ENCODE measurements around the gene TSC22D4.

TSC22D4 gene

DNA sequence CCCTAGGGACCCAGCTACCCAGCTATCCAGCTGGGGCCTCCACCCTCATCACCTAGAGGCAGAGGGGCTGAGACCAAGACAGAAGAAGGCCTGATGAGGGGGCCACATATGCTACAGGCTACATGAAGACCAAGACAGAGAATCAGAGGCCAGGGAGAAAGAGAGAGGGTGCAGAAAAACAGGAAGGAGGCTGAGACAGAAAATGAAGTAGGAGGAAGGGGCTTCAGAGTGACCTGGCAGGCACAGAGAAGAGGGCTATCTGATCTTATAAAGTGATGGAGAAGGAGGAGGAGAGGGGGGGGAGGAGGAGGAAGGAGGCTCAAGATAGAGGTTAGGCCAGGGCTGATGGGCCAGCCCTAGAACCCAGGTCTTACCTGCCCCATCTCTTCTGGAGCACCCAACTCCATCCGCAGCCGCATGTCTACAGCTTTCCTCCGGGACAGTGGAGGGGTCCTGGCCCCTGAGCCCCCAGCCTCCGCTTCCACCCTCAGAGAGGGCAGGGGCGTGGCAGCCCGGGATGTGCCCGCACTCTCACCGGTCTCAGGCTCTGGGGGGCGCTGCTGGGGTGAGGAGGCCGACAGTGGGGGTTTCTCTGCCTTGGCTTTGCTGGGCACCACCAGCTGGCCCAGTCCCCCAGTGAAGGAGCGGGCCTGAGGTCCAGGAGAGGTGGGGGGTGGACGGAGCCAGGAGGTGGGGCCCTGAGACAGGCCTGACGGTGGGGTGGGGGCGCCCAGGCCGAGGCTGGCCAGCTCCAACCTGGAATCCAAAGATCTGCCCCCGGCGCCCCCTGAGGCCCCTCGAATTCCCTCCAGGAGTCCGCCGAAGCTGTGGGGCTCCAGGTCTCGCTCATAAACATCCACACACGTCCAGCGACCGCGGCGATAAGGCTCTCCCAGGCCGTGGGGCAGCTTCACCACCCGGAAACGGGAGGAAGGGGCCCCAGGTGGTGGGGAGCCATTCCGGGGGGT is 1.8 kb downstream of the TSC22D4 start:
- DNase-seq (ENCODE audit: low read depth, low spot score), result no peak

DNA sequence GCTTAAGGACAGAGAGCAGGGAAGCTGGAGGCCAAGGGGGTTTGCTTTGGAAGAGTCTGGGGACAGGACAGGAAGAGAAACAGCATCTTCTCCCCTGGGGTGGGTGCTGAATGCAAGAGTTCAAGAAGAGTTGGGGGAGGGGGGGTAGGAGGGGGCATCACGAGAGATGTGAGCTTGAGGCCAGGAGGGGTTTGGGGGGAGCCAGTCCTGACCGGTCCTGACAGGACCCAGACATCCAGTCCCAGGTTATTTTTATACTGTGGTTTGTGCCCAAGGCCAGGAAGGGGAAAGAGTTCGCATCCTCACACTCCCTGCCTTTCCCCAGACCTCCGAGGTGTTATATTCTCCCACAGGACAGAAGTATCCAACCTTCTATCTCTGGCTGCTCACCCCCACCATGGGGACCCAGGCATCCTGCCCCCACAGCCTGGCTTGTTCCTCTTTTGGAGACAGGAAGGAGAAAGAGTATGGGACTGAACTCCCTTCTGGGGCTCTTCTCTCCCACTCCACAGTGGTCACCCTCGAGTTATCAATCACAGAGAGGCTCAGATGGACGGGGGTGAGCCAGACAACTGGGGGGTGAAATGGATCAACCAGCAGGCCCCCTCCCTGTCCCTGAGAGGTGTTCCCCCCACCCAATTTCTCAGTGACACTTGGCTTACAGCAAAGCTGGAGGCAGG is 2.8 kb downstream of the TSC22D4 start:
- Histone ChIP-seq H3K27me3 (ENCODE audit: insufficient read depth, insufficient read length) (no peaks in the 10 kb centered on the region), H3K36me3 (ENCODE audit: insufficient read depth, insufficient read length, low read length) (peaks cover 17% of the 10 kb centered on the region), H3K9ac (ENCODE audit: insufficient read length, low read depth) (peak overlapping the region; percentile 50), H3K4me3 (ENCODE audit: insufficient read length, low read depth) (no peak overlapping the region), H3K4me1 (ENCODE audit: insufficient read depth, insufficient read length) (peaks cover 11% of the 10 kb centered on the region), H3K9me3 (ENCODE audit: insufficient read depth, low read length) (no peaks in the 10 kb centered on the region)
- DNase-seq (ENCODE audit: low read depth, low spot score), result no peak
- TF ChIP-seq SUZ12 (IDR thresholded peaks at IDR 0.05; ENCODE audit: extremely low read depth, insufficient read depth, insufficient read length) (no peak), YY1 (IDR thresholded peaks at IDR 0.05; ENCODE audit: insufficient read depth, insufficient read length) (no peak), ZNF274 (IDR thresholded peaks at IDR 0.05; ENCODE audit: low read depth, low read length) (no peak)

More for the DNA sequence above, 1.8 kb downstream of the TSC22D4 start:
- Histone ChIP-seq H3K4me1 (ENCODE audit: insufficient read depth, insufficient read length) (peaks cover 7% of the 10 kb centered on the region), H3K4me3 (ENCODE audit: insufficient read length, low read depth) (peak overlapping the region; percentile 75), H3K9me3 (ENCODE audit: insufficient read depth, low read length) (no peaks in the 10 kb centered on the region), H3K27me3 (ENCODE audit: insufficient read depth, insufficient read length) (no peaks in the 10 kb centered on the region), H3K36me3 (ENCODE audit: insufficient read depth, insufficient read length, low read length) (peaks cover 15% of the 10 kb centered on the region), H3K9ac (ENCODE audit: insufficient read length, low read depth) (peak overlapping the region; percentile 50)
- TF ChIP-seq YY1 (IDR thresholded peaks at IDR 0.05; ENCODE audit: insufficient read depth, insufficient read length), result no peak
- no peak for TF ChIP-seq SUZ12 (IDR thresholded peaks at IDR 0.05; ENCODE audit: extremely low read depth, insufficient read depth, insufficient read length)
- TF ChIP-seq ZNF274 (IDR thresholded peaks at IDR 0.05; ENCODE audit: low read depth, low read length), result no peak

DNA sequence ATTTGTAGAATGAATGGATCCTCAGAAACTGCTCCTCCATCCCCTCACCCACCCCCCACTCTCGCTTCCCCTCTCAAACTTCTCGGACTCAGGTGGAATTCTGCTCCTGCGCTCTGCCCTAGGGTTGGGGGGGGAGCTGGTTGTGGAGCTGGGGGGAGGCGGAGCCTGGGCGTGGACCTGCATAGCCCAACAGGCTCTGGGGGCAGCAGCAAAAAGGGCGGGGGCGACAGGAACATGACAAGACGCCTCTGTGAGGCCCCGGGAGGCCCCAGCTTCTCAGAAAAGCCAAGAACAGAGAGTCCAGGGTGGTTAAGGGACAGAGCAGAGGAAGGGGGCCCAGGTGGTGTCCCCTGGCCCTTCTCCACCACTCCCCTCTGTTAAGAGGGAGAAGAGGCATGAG is 3.5 kb downstream of the TSC22D4 start:
- Histone ChIP-seq H3K4me3 (ENCODE audit: insufficient read length, low read depth) (no peak overlapping the region), H3K27me3 (ENCODE audit: insufficient read depth, insufficient read length) (no peaks in the 10 kb centered on the region), H3K4me1 (ENCODE audit: insufficient read depth, insufficient read length) (peaks cover 11% of the 10 kb centered on the region), H3K9ac (ENCODE audit: insufficient read length, low read depth) (no peak overlapping the region), H3K9me3 (ENCODE audit: insufficient read depth, low read length) (no peaks in the 10 kb centered on the region), H3K36me3 (ENCODE audit: insufficient read depth, insufficient read length, low read length) (peaks cover 20% of the 10 kb centered on the region)
- no peak for TF ChIP-seq ZNF274 (IDR thresholded peaks at IDR 0.05; ENCODE audit: low read depth, low read length)
- TF ChIP-seq YY1 (IDR thresholded peaks at IDR 0.05; ENCODE audit: insufficient read depth, insufficient read length), result no peak
- no peak for TF ChIP-seq SUZ12 (IDR thresholded peaks at IDR 0.05; ENCODE audit: extremely low read depth, insufficient read depth, insufficient read length)
- DNase-seq (ENCODE audit: low read depth, low spot score), result no peak

DNA sequence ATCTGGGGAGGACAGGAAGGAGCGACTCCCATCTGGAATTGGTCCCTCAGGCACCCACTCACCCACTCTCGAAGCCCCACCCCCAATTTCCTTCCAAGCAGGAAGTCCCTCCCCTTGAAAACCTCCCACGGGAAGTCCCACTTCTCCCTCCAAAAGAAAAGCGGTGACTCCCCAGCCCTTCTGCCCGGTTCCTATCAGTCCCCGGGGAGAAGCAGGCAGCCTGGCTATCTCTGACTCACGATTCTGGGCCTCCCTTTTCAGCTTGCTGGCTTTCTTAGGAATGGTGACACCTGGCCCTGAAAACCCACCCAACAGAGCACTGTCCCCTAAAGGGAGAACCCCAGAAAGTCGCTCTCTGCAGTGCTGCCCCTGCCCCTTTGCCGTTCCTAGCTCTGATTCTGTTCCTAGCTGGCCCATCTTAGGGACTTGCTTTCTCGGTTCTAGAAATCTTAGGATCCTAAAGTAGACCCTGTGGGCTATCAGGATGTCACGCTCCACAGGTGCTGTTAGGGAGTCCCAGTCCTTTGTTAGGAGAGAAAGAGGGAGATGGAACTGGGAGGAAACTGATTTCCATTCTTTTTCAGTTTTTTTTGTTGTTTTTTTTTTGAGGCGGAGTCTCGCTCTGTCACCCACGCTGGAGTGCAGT is 6.0 kb downstream of the TSC22D4 start:
- H3K4me1 ChIP-seq (ENCODE audit: insufficient read depth, insufficient read length), result peaks cover 14% of the 10 kb centered on the region
- no peaks in the 10 kb centered on the region for H3K27me3 ChIP-seq (ENCODE audit: insufficient read depth, insufficient read length)
- no peak overlapping the region for H3K4me3 ChIP-seq (ENCODE audit: insufficient read length, low read depth)
- no peak for DNase-seq (ENCODE audit: low read depth, low spot score)
- H3K36me3 ChIP-seq (ENCODE audit: insufficient read depth, insufficient read length, low read length), result peaks cover 26% of the 10 kb centered on the region
- TF ChIP-seq ZNF274 (IDR thresholded peaks at IDR 0.05; ENCODE audit: low read depth, low read length), result no peak
- no peak for TF ChIP-seq YY1 (IDR thresholded peaks at IDR 0.05; ENCODE audit: insufficient read depth, insufficient read length)
- TF ChIP-seq SUZ12 (IDR thresholded peaks at IDR 0.05; ENCODE audit: extremely low read depth, insufficient read depth, insufficient read length), result no peak
- H3K9ac ChIP-seq (ENCODE audit: insufficient read length, low read depth), result no peak overlapping the region
- no peaks in the 10 kb centered on the region for H3K9me3 ChIP-seq (ENCODE audit: insufficient read depth, low read length)

DNA sequence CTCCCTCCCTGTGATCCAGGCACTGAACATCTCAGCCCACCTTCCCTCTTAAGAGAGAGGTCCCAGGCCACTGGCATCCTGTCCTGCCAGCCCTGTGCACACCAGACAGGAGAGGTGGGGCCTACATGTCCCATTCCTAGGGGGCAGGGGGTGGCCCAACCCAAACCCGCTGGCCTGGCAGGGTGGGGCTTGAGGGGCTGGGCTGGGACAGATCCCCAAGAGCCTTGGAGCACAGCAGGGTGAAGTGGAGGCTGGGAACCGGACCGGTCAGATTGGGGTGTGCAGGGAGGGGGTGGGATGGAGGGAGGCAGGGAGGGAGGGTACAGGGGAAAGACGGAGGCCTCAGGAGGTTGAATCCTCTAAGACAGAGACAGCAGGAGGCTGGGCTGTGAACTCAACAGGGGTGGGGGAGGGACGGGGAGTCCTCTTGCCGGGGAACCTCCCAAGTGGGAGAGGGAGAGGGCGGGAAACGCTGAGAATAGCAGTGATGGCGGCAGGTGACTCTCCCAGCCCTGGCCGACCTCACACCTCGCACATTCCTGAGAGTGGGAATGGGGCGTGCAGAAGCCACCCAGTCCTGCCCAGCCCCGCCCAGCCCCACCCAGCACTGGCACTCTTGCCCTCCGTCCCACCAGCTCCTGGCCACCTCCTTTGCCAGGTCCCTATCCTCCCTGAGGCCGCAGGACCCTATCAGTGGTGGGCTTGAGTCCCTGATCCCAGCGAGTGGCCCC is 6.7 kb downstream of the TSC22D4 start:
- peaks cover 32% of the 10 kb centered on the region for H3K36me3 ChIP-seq (ENCODE audit: insufficient read depth, insufficient read length, low read length)

DNA sequence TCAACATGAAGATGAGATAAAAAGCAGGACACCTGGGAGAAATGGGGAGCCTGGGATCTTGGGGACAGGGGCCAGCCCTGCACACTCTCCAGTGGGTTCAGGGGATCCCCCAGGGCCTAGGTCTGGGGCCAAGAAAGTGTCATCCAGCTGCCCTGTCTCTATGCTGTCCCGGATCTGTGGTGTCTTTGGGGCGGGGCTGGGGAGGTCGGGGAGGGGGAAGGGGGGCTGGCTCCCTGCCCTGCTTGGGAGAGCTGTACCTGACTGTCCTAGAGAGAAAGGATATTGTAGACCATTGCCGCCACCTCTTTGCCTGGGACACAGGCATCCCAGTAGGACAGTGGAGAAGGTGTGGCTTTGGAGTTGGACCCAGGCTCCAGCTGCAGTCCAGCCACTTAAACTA is 8.0 kb downstream of the TSC22D4 start:
- Histone ChIP-seq H3K9ac (ENCODE audit: insufficient read length, low read depth) (no peak overlapping the region), H3K9me3 (ENCODE audit: insufficient read depth, low read length) (no peaks in the 10 kb centered on the region), H3K4me3 (ENCODE audit: insufficient read length, low read depth) (no peak overlapping the region), H3K27me3 (ENCODE audit: insufficient read depth, insufficient read length) (no peaks in the 10 kb centered on the region), H3K4me1 (ENCODE audit: insufficient read depth, insufficient read length) (peaks cover 11% of the 10 kb centered on the region), H3K36me3 (ENCODE audit: insufficient read depth, insufficient read length, low read length) (peaks cover 29% of the 10 kb centered on the region)
- no peak for DNase-seq (ENCODE audit: low read depth, low spot score)
- TF ChIP-seq YY1 (IDR thresholded peaks at IDR 0.05; ENCODE audit: insufficient read depth, insufficient read length), result no peak
- TF ChIP-seq SUZ12 (IDR thresholded peaks at IDR 0.05; ENCODE audit: extremely low read depth, insufficient read depth, insufficient read length), result no peak
- TF ChIP-seq ZNF274 (IDR thresholded peaks at IDR 0.05; ENCODE audit: low read depth, low read length), result no peak

More for the DNA sequence above, 6.7 kb downstream of the TSC22D4 start:
- H3K4me3 ChIP-seq (ENCODE audit: insufficient read length, low read depth), result no peak overlapping the region
- TF ChIP-seq SUZ12 (IDR thresholded peaks at IDR 0.05; ENCODE audit: extremely low read depth, insufficient read depth, insufficient read length) (no peak), ZNF274 (IDR thresholded peaks at IDR 0.05; ENCODE audit: low read depth, low read length) (no peak), YY1 (IDR thresholded peaks at IDR 0.05; ENCODE audit: insufficient read depth, insufficient read length) (no peak)
- H3K9ac ChIP-seq (ENCODE audit: insufficient read length, low read depth), result no peak overlapping the region
- no peaks in the 10 kb centered on the region for H3K27me3 ChIP-seq (ENCODE audit: insufficient read depth, insufficient read length)
- H3K4me1 ChIP-seq (ENCODE audit: insufficient read depth, insufficient read length), result peaks cover 14% of the 10 kb centered on the region
- H3K9me3 ChIP-seq (ENCODE audit: insufficient read depth, low read length), result no peaks in the 10 kb centered on the region
- DNase-seq (ENCODE audit: low read depth, low spot score), result no peak
